NCI-H2029 (cell line): ENCODE data around the gene POMP.
A peak's percentile ranks its signal among the peaks of the same experiment; 100 is the strongest.

ENCODE experiments used
- DNase-seq: peaks from one replicate; lab custom pipeline; 2025; lab: John Stamatoyannopoulos, UW

The POMP gene, protein sequence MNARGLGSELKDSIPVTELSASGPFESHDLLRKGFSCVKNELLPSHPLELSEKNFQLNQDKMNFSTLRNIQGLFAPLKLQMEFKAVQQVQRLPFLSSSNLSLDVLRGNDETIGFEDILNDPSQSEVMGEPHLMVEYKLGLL

DNA sequence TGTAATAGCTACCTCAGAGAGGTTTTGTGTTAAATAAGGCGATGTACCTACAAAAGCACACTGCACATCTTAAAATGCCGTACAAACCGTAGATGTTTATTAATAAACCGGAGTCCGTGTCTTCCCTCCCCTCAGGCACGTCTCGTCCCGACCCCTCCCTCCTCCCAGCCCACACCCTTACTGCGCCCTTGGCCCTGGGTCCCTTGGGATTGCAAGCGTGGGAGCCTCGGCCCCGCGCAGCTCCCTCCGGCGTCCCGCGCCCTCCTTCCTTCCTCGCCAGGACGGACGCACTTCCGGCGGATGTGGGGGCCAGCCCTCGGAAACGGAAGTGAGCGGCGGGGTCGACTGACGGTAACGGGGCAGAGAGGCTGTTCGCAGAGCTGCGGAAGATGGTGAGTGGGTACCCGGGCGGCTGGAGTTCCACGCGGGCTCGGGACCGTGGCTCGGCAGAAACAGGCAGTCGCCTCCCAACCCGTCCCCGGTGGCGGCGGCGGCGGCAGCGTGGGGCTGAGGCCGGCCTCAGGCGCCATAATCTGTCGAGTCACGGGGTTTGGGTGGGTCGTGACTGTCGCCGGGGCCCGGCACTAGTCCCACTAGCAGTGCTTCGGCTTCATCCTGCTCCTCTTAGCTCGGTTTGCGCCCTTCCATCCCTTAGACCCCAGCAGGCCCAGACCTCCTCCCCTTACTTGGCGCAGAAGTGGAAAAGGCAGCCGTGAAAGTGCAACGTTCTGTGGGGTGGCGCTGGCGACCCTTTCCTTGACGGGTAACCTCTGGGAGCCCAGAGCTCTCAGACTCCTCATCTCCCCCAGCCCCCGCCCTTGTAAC lies at the start of gene POMP:
Gene POMP, plus strand, starts transcription at position 335 of the 825 bp plus-strand sequence. Its CDS starts 55 bp downstream, at position 390.
- DNase-seq, result peak; percentile 75

DNA sequence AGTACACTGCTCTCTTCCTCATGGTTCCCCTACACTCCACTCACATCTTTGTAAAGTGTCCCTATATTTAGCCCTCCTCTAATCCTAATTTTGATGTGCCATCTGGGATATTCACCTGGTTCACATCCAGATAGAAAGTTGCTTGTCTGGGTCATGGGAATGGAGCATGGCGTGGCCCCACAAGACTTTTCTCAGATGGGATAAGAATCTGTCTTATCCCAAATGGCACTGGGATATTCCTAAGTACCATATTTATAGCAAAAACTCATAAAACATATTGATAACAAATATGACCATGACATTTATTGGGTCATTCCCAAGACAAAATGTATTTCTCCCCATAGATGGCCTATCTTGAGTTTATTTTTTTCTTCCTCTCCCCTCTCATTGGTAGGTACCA lies 49.5 kb upstream of the POMP start:
- DNase-seq, result no peak

DNA sequence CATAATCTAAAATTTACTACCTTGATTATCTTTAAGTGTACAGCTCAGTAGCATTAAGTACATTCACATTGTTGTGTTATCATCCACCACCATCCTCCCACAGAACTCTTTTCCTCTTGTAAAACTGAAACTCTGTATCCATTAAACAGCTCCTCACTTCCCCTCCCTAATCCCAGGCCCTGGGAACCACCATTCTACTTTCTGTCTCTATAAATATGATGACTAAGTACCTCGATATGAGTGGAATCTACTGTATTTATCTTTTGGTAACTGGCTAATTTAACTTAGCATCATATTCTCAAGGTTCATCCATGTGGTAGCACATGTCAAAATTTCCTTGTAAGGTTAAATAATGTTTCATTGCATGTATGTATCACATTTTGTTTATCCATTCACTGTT lies 49.0 kb upstream of the POMP start:
- no peak for DNase-seq

DNA sequence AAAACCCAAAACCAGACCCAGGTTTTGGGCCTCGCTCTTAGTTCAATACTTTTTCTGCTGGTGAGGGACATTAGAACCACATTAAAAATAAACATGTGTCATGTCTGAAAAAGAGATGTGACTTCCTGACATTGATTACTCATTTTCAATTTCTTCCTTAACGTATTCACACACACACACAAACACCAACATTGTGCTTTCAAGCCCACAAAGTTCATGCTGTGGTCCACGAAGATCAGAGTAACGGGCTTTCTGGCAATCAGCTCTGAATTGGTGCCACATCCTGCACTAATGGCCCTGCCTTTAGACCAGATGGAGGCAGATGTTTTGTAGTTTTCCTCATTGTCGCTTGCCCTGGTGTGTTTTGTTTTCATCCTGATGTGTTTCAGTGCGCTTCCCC lies 47.9 kb upstream of the POMP start:
- DNase-seq, result no peak

DNA sequence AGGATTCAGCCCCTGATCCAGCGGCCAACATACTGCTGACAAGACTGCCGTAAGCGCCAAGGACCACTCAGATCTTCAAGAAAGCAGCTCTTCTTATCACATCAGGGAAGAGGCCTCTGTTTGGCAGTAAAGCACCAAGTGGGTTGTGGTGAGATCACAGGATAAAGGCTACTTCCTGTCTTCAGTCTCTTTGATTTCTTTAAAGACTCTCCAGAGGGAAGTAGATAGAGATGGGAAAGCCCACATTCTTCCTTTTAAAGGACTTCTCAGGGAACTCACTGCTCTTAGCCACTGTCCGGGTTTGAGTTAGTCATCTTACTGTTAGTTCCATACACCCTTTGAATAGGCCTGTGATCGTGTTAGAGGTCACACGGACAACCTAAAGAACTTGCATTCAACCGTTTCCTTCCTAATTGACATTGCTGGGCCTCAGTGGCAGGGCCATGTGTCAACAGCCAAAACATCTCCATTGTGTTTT lies 47.2 kb upstream of the POMP start:
- DNase-seq, result no peak

DNA sequence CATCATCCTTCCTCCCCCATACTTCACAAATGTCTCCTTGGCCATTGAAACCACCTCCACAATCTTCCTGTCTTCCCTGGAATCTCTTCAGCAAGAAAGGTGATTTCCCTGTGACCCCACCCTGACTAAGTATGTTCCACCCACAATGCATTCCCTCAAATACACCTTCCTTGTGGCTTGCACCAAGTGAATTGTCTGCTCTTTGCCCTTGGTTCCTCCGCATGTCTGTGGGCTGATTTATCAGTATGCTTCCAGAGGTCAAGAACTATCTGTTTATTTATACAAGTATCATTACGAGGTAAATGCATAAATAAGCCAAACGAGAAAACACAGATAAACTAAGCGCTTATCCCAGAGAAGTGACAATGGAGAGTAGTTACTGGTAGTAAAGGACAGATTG lies 45.4 kb upstream of the POMP start:
- no peak for DNase-seq

DNA sequence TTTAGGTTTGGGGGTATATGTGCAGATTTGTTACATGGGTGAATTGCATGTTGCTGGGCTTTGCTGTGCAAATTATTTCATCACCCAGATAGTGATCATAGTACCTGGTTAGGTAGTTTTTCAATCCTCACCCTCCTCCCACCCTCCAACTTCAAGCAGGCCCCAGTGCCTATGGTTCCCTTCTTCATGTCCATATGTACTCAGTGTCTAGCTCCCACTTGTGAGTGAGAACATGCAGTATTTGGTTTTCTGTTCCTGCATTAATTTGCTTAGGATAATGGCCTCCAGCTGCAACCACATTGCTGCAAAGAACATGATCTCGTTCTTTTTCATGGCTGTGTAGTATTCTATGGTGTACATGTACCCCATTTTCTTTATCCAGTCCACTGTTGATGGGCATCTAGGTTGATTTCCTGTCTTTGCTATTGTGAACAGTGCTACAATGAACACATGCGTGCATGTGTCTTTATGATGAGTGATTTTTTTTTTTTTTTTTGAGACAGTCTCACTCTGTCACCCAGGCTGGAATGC lies 42.9 kb upstream of the POMP start:
- no peak for DNase-seq

DNA sequence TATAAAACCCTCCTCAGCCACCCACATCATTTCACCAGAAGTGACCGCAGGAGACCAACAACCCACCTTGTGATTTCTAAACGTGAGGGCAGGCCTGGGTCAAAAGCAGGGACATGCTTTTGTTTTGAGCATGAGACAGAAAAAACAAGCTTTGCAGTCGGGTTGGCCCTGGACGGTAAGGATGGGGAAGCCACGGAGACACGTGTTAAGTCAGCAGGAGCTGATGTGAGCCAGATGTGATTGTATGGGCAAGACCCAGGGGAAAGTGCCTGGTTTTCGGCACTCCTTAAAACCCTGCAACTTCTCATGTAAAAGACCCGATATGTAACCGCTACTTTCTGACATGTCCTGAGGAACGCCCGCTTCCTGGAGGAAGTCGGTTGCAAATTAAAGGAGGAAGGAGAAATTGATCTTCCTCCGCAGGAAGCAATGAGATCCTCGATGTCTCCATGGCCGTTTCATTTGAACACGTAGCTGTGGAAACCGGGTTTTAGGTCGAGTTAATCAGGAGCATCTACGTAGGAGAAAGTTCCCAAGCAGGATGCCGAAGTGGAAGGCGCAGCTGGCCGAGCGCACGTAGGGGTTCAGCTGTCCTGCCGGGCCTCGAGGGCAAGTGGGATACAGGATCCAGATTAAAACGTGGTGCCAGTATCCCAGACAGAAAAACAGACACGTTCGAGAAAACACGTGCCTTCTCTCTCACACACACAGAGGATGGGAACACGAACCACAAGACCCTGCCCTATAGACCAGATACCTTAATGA lies 40.5 kb upstream of the POMP start:
- no peak for DNase-seq

DNA sequence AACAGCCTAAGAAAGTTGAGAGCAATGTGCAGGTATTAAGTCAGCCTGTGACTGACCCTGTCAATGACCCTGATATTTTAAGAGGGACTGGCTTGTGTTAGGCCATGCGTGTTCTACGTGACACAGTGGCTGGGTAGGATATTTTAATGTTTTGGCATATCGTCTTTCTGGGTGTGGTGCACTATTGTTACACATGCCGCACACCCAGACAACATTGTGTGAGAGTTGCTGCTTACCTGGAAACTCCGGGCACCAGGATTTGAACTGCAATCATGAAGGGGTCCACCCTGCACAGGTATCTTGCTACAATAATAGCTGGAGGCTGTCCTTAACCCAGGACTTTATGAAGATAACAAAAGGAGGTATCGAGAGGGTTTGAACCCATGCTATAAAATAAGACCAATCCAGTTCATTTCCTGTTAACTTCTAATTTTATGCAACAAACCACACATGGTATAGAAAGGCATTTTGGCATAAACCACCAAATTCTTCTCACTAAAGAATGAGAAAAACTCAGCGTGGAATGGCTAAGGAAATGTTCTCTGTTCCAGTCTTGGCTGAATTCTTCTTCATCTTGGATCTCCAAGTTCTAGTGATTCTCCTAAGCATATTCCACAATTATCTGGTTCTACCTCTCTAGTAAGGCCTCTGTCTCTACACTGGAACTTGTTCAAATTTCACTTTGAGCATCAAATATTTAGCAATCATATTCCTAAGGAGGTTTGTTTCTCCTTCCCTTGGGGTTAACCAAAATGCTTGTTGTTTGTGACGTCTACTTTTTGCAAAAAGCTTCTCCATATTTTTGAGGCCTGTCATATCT lies 38.7 kb upstream of the POMP start:
- no peak for DNase-seq

DNA sequence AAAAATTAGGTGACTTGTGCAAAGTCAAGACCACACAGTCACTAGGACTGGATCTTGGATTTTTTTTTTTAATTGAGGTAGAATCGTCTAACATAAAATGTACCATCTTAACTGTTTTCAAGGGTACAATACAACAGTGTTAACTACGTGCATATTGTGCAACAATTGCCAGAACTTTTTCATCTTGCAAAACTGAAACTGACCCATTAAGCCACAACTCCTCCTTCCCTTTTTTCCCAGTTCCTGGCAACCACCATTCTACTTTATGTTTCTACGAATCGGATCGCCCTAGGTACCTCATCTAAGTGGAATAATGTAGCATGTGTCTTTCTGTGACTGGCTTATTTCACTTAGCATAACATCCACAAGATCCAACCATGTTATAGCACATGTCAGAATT lies 37.5 kb upstream of the POMP start:
- DNase-seq, result no peak

DNA sequence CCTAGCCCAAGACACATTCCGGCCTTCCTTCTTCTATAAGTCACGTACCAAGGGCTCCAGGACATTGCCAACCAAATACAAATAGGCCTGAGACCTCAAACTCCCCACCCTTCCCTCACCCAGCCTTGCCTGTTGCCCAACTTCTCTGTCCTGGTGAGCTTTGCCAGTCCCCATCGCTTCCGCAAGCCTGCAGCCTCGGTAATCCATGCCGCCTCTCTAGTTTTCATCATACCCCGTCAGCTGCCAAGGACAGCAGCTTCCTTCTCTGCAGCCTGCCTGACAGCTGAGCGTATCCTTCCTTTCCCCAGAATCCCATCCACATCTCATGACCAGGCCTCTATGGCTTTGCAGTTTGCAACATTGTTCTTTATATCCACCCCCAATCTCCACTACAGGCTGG lies 36.6 kb upstream of the POMP start:
- no peak for DNase-seq

DNA sequence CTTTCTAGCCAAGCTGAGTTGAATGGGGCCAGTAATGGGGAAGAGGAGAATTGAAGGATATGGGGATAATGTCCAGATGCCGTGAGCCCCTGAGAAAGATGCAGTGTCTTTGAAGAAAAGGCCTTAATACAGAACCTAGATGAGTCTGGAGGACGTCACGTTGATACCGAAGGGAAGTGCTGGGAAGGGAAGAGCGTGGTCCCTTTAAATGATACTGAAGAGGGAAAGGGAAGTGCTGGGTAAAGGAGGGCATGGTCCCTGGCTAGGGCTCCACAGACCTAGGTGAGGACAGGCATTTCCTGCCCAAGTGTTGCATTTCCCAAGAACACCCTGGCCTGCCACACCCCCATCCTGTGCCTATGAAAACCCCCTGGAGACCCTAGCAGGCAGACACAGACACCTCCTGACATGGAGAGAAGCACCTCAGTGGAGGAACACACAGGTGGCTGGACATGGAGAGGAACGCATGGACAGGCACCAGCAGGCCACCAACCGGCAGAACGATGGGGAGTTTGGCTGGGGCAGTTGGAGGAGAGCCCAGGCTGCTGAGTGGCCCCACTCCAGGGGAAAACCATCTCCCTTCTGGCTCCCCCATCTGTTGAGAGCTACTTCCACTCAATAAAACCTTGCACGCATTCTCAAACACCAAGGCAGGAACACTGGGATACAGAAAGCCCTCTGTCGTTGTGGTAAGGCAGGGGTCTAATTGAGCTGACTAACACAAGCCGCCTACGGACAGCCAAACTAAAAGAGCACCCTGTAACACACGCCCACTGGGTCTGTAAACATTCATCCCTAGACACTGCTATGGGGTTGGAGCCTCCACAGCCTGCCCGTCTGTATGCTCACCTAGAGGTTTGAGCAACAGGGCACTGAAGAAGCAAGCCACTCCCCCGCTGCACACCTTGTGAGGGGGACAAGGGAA lies 34.9 kb upstream of the POMP start:
- DNase-seq, result no peak

DNA sequence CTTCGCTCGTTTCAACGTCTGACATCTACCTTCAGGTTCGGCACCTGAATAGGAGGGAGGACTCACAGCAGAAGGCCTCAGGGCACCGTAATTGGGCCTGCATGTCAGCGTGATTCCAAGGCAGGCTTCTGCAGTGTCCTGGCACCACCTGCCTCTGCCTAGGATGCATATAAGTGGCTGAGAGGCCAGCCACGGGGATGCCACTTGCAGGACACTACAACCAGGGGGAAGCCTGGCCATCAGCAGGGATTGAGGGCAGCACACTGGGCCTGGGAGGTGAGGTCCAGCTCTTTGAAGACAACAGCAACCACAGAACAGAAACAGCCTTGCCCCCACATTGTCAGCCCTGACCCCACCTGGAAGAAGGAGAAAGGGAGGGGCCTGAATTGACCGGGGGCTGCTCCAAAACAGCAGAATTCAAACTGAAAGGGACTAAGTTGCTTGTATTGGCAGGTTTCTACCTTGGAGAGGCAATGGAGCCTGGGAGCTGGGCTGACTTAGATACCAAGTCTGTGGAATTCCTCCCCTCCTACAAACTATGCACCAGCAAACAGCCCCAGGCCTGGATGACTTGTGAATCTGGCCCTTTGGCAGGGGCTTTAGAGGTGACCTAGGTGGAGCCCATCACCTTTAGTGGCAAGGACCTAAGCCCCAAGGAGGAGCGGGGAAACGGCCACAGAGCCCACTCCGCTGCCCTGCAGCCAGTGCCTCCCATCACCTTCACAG lies 34.1 kb upstream of the POMP start:
- DNase-seq, result no peak

DNA sequence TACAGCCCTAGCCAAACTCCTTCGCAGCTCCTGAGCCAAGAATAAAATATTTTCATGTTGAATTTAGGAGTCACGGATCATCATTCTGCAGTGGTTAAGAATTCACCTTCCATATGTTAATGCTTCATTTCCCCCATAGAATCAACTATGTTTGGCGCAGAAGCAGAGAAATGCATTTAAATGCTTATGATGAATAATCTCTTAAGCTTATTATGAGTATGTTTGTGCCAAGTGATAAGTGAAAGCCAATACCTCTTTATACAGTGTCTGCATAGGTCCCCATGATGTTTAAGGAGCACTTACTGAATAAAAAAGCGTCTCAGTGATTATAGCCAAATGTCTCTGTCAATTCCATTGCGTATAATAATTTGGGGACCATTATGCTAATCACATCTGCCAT lies 32.7 kb upstream of the POMP start:
- DNase-seq, result no peak

DNA sequence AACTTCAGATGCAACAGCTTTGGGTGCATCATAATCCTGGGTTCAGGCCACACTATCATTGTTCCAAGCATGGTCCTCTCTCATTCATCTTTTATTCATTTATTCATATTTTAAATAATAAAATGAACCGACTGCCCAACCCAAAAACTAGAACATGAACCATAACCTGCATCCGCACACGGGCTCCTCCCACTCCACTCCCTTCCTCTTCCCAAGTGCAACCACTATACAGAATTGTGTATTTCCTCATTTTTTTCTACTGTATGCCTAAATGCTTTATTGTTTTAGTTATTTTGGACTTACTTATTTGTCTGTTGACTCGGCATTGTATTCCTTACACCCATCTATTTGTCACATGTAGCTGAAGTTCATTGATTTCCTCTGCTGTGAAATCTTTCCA lies 30.7 kb upstream of the POMP start:
- DNase-seq, result no peak

DNA sequence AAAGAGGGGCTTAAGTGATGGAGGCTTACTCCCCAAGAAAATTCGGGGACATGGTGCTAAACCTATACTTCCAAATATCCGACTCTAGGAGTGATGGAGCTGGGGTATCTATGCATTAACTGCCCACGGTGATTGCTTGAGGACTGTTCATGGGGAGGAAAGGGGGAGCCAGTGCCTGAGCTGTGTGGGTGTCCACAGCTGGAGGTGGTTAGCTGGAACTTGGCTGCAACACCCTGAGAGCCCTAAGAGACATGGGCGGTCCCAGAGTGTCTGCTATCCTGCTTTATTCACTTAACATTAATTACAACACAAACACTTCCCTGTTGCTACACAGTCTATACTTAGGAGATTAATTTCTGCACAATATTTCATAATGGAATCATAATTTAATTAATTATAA lies 28.1 kb upstream of the POMP start:
- no peak for DNase-seq

DNA sequence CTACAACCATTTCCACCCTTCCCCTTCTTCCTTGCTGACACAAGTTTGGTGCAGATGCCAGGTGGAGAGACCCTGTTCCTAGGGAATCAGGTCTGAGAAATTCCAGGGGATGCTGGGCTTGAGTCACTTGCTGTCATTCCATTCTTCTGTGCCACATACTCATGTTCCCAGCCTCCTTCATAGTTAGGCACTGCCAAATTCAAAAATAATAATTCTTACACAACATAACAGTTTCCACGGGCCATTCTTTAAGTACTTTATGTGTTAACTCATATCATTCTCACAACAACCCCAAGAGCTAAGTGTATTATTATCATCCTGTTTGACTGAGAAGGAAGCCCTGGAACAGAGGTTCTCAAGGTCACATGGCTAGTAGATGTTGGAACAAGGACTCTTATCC lies 27.1 kb upstream of the POMP start:
- no peak for DNase-seq

DNA sequence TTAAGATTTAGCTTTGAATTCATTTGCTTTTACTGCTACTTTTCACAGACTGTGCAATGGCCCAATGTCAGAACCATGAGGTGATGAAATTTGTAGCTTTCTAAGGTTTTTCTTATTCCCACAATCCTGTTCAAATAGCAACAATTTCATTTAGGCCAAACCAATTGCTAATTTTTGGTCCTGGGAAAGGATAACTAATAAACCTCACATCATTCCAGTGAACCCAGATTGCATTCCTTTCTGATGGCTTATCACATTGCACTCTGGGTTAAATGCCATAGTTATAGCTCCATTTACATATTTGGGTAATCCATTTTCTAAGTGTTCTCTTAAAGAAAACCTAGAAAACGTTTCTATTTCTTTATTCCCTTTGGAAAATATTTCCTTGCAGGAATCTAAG lies 22.9 kb upstream of the POMP start:
- no peak for DNase-seq

DNA sequence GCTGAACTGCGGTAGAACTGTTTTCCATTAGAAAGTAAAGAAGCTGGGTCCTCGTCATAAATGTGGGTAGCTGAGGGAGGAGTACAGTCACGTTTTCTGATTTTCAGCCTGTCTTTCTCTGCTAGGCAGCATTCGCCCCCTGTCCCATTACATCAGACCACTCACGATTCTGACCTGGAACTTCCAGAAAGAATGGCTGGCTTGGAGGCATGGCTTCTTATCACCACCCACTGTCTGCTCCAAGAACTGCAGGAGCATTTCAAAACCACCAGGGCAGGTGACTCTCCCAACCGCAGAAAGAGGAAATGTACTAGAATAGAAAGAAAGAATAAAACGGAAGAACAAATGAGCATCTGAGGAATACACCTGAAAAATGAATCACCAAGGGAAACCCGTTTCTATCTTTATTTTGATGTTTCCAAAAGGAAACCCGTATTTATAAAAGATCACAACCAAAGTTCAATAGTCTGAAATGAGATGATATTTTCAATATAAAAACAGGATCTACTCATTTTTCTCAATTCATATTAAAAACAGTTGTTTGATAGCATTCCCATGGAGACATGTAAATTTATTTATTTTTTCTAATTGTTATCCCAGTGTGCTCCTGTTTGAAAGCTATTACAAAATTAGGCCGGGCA lies 22.1 kb upstream of the POMP start:
- peak; percentile 24 for DNase-seq
